ENCODE data around the gene EFNA1.

DNA sequence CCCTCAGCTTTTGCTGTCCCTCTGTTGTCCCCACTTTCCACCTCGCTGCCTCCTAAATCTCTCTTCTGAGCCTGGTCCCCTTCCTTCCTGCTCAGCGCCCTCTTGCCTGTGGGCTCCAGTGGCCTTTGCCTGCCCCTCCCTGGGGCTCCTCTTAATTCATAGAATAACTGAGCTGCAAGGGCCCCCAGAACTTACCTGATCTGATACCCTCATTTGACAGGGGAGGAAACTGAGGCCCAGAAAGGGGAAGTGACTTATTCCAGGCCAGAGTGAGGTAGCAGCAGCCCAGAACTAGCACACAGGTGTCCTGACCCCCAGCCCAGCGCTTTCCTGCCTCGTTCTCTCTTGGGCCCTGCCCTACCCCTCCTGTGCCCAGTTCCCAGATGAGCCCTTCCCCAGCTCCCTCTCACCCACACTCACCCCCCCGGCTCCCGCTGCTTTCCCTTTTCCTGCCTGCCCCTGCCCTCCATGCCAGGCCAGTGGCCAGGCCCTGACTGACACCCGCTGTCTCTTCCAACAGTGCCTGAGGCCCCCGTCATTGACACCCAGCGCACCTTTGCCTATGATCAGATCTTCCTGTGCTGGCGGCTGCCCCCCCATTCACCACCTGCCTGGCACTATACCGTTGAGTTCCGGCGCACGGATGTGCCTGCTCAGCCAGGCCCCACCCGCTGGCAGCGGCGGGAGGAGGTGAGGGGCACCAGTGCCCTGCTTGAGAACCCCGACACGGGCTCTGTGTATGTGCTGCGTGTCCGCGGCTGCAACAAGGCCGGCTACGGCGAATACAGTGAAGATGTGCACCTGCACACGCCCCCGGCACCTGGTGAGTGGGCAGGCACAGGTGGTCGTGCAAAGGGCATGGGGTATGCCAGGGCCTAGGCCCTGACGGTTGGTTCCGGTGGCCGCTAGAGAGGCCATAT, 51.7 kb downstream of the EFNA1 start:
- TF ChIP-seq YY1 (IDR thresholded peaks at IDR 0.05; ENCODE audit: low read depth) (no peak), EZH2phosphoT487 (IDR thresholded peaks at IDR 0.05; ENCODE audit: borderline replicate concordance, low read depth) (no peak), POLR2AphosphoS5 (IDR thresholded peaks at IDR 0.05; ENCODE audit: low read depth, low read length) (no peak), FOXM1 (IDR thresholded peaks at IDR 0.05; ENCODE audit: low read depth) (no peak), RFX5 (IDR thresholded peaks at IDR 0.05; ENCODE audit: low read length) (no peak), ELF1 (IDR thresholded peaks at IDR 0.05) (no peak), FOXJ3 (CRISPR knock-in tag; IDR thresholded peaks at IDR 0.05) (no peak)
- TF ChIP-seq, protein P1, sequence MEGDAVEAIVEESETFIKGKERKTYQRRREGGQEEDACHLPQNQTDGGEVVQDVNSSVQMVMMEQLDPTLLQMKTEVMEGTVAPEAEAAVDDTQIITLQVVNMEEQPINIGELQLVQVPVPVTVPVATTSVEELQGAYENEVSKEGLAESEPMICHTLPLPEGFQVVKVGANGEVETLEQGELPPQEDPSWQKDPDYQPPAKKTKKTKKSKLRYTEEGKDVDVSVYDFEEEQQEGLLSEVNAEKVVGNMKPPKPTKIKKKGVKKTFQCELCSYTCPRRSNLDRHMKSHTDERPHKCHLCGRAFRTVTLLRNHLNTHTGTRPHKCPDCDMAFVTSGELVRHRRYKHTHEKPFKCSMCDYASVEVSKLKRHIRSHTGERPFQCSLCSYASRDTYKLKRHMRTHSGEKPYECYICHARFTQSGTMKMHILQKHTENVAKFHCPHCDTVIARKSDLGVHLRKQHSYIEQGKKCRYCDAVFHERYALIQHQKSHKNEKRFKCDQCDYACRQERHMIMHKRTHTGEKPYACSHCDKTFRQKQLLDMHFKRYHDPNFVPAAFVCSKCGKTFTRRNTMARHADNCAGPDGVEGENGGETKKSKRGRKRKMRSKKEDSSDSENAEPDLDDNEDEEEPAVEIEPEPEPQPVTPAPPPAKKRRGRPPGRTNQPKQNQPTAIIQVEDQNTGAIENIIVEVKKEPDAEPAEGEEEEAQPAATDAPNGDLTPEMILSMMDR (IDR thresholded peaks at IDR 0.05) = no peak
- TF ChIP-seq, protein P2, sequence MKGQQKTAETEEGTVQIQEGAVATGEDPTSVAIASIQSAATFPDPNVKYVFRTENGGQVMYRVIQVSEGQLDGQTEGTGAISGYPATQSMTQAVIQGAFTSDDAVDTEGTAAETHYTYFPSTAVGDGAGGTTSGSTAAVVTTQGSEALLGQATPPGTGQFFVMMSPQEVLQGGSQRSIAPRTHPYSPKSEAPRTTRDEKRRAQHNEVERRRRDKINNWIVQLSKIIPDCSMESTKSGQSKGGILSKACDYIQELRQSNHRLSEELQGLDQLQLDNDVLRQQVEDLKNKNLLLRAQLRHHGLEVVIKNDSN (IDR thresholded peaks at IDR 0.05; ENCODE audit: borderline replicate concordance, low read depth) = no peak

Data from SK-N-SH (cell line).